Natural killer cell (primary cell): ENCODE measurements around the gene SEMA6C. TPM values are rescaled to one million over a fixed set of nuclear protein-coding genes. Genes with fewer than 3 reads are reported as not detected.
"Not testable (repeated sequence)": the region's sequence is repeated elsewhere in the genome, so short reads cannot be mapped to it uniquely, and the experiment has no call there.

ENCODE experiments used
- ATAC-seq, 3 donors: fragments of 150-1000 bp in 2 of 3; fragments of 200-7000 bp in 1 of 3; cut with Tn5 transposase; 1 replicate in 1 of 3; 2 replicates in 2 of 3; pipeline ENCODE4 v1.10.0; 2021; ENCODE audit warnings: mild to moderate bottlenecking in 2 of 3, moderate library complexity in 2 of 3
- DNase-seq, 2 donors: peaks; one replicate each; pipeline versions ENCODE4 v3.0.0 to v3.0.0-alpha.2; 2013 to 2021; ENCODE audit warnings: mixed read lengths in 1 of 2
- H3K27ac ChIP-seq: one replicate; pipeline ENCODE4 v1.5.1; 2013; ENCODE audit warnings: mild to moderate bottlenecking, low read length
- H3K27me3 ChIP-seq: one replicate; pipeline ENCODE4 v1.6.1; 2013; ENCODE audit warnings: low read length; ENCODE audit not compliant: control insufficient read depth, insufficient read depth
- H3K36me3 ChIP-seq: one replicate; pipeline ENCODE4 v1.6.1; 2013; ENCODE audit warnings: low read length; ENCODE audit not compliant: control insufficient read depth, insufficient read depth
- H3K4me1 ChIP-seq: one replicate; pipeline ENCODE4 v1.6.1; 2013; ENCODE audit warnings: low read length; ENCODE audit not compliant: control insufficient read depth, insufficient read depth
- H3K4me3 ChIP-seq: one replicate; pipeline ENCODE4 v1.5.1; 2013; ENCODE audit warnings: low read length
- H3K9me3 ChIP-seq: one replicate; pipeline ENCODE4 v1.6.1; 2013; ENCODE audit warnings: low read length; ENCODE audit not compliant: control insufficient read depth, insufficient read depth
- H3K27ac Mint-ChIP-seq, 2 donors: one replicate each; pipeline ENCODE4 v1.8.0; 2022; ENCODE audit warnings: mild to moderate bottlenecking in 2 of 2, mixed read lengths in 2 of 2, moderate library complexity in 1 of 2
- H3K27me3 Mint-ChIP-seq, 2 donors: one replicate each; pipeline ENCODE4 v1.8.0; 2022; ENCODE audit warnings: low read depth in 2 of 2, mixed read lengths in 2 of 2
- H3K36me3 Mint-ChIP-seq: one replicate; pipeline ENCODE4 v1.8.0; 2022; ENCODE audit warnings: mixed read lengths
- H3K4me1 Mint-ChIP-seq, 2 donors: one replicate each; pipeline ENCODE4 v1.8.0; 2022; ENCODE audit warnings: mixed read lengths in 2 of 2
- H3K4me3 Mint-ChIP-seq: one replicate; pipeline ENCODE4 v1.8.0; 2022; ENCODE audit warnings: mild to moderate bottlenecking, moderate library complexity, mixed read lengths
- H3K9me3 Mint-ChIP-seq, 2 donors: one replicate each; pipeline ENCODE4 v1.8.0; 2022; ENCODE audit warnings: mixed read lengths in 2 of 2
- CTCF ChIP-seq: fragments of 200-600 bp; IDR thresholded peaks from one replicate; pipeline ENCODE4 v1.8.0; 2022; ENCODE audit warnings: antibody characterized with exemption
- WGBS: methylation state at CpG from one replicate; pipeline ENCODE4 v1.1.7; 2013; ENCODE audit warnings: missing lambda C conversion rate; ENCODE audit not compliant: insufficient coverage; 5-methylcytosine and 5-hydroxymethylcytosine counted together
- intact Hi-C: fragments of 100-400 bp; cut with micrococcal nuclease; formaldehyde crosslinking; loops from one replicate; pipeline ENCODE4 v1.14.2; 2022
- total RNA-seq, 4 donors: library from RNA; stranded (reverse); fragments of 120-200 nt in 1 of 4; gene quantifications; one replicate each; pipeline versions ENCODE4 v1.2.3 to v1.2.4, GENCODE V29; 2013 to 2022

The SEMA6C gene
- total RNA-seq, 3 donors from 2014 or later (not counting 1 experiment from before 2014, with no cell fraction given): 2.5 to 5.8 (median 3.0) TPM

GRCh38 chr1:151106894-151107293 lies 39.5 kb downstream of the SEMA6C start:
- H3K9me3 ChIP-seq: no peaks in the 10 kb centered on the region
- ATAC-seq: no peak
- Mint-ChIP-seq H3K27me3 (no peaks in the 10 kb centered on the region), H3K9me3 (no peaks in the 10 kb centered on the region), H3K4me3 (no peak overlapping the region), H3K4me1 (no peaks in the 10 kb centered on the region), H3K36me3 (no peaks in the 10 kb centered on the region), H3K27ac (no peak overlapping the region)
- peaks cover 7% of the 10 kb centered on the region for H3K36me3 ChIP-seq
- no peak overlapping the region for H3K27ac ChIP-seq
- DNase-seq: no peak
- no peak for TF ChIP-seq CTCF
- intact Hi-C loops: no loop called here
- WGBS: 100% methylated on average over 1 of the region's 2 CpGs
- H3K4me3 ChIP-seq: no peak overlapping the region
- H3K4me1 ChIP-seq: no peaks in the 10 kb centered on the region
- no peaks in the 10 kb centered on the region for H3K27me3 ChIP-seq

DNA sequence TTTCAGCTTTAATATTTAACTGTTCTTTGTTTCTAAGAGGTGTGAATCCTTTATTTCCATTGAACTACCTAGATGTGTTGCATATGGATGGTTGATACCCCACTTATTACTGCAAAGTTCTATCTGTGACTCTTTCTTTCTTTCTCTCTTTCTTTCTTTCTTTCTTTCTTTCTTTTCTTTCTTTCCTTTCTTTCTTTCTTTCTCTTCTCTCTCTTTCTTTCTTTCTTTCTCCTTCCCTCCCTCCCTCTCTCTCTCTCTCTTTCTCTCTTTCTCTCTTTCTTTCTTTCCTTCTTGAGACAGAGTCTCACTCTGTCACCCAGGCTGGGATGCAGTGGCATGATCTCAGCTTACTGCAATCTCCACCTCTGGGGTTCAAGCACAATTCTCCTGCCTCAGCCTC lies 41.8 kb downstream of the SEMA6C start:
- TF ChIP-seq CTCF: no peak
- no peaks in the 10 kb centered on the region for H3K36me3 Mint-ChIP-seq
- no peaks in the 10 kb centered on the region for H3K27me3 Mint-ChIP-seq
- H3K4me1 Mint-ChIP-seq: no peaks in the 10 kb centered on the region
- H3K27ac ChIP-seq: no peak overlapping the region
- peaks cover 6% of the 10 kb centered on the region for H3K36me3 ChIP-seq
- H3K4me3 ChIP-seq: no peak overlapping the region
- ATAC-seq (no peak), DNase-seq (no peak)
- H3K27ac Mint-ChIP-seq: no peak overlapping the region
- no peaks in the 10 kb centered on the region for H3K9me3 Mint-ChIP-seq
- H3K9me3 ChIP-seq: no peaks in the 10 kb centered on the region
- H3K27me3 ChIP-seq: no peaks in the 10 kb centered on the region
- no peaks in the 10 kb centered on the region for H3K4me1 ChIP-seq
- no peak overlapping the region for H3K4me3 Mint-ChIP-seq
- intact Hi-C loops: no loop called here

- H3K9me3 ChIP-seq: no peaks in the 10 kb centered on the region
- H3K27ac Mint-ChIP-seq: no peak overlapping the region
- intact Hi-C loops: loop anchor here (10.0 kb wide), 1 partner anchor 247 kb away; the partner anchor contains the start of gene RFX5
- no peaks in the 10 kb centered on the region for H3K4me1 Mint-ChIP-seq
- H3K4me3 Mint-ChIP-seq: no peak overlapping the region
- no peaks in the 10 kb centered on the region for H3K4me1 ChIP-seq
- H3K27me3 Mint-ChIP-seq: no peaks in the 10 kb centered on the region
- H3K4me3 ChIP-seq: no peak overlapping the region
- DNase-seq (no peak), ATAC-seq (no peak)
- WGBS: 100% methylated on average over 1 of the region's 1 CpG
- no peaks in the 10 kb centered on the region for H3K9me3 Mint-ChIP-seq
- no peak for TF ChIP-seq CTCF
- no peaks in the 10 kb centered on the region for H3K27me3 ChIP-seq
- no peaks in the 10 kb centered on the region for H3K36me3 Mint-ChIP-seq
- H3K27ac ChIP-seq: no peak overlapping the region
- no peaks in the 10 kb centered on the region for H3K36me3 ChIP-seq
Measured at GRCh38 chr1:151098126-151098525, 48.3 kb downstream of the SEMA6C start.

DNA sequence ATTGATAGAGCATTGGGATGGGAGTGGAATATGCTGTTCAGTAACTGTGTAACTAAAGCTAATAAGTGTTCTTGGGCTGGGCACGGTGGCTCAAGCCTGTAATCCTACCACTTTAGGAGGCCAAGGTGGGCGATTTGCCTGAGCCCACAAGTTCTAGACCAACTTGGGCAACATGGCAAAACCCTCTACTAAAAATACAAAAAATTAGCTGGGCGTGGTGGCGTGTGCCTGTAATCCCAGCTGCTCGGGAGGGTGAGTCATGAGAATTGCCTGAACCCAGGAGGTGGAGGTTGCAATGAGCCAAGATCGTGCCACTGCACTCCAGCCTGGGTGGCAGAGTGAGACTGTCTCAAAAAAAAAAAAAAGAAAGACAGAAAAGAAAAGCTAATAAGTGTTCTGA lies 49.0 kb downstream of the SEMA6C start:
- not testable (repeated sequence) for DNase-seq, H3K9me3 ChIP-seq, H3K27me3 Mint-ChIP-seq, H3K9me3 Mint-ChIP-seq, H3K27ac Mint-ChIP-seq, H3K36me3 ChIP-seq, ATAC-seq, H3K4me3 Mint-ChIP-seq, H3K4me1 ChIP-seq, H3K27ac ChIP-seq, H3K4me3 ChIP-seq, H3K4me1 Mint-ChIP-seq, H3K36me3 Mint-ChIP-seq, H3K27me3 ChIP-seq
- whole genome bisulfite sequencing: 93% methylated on average over 6 of the region's 6 CpGs
- intact Hi-C loops: loop anchor here (10.0 kb wide), 1 partner anchor 247 kb away; the partner anchor contains the start of gene RFX5
